ENCODE data around the gene KLC4. TPM values are rescaled to one million over a fixed set of nuclear protein-coding genes. Genes with fewer than 3 reads are reported as not detected.

Gene KLC4
- total RNA-seq, 2 experiments from 2014 or later, result 10.6 to 11.5 TPM

GRCh38 chr6:43120101-43120763 is 60.8 kb downstream of the KLC4 start:
- no peaks in the 10 kb centered on the region for H3K36me3 Mint-ChIP-seq (ENCODE audit: low read depth)
- H3K4me1 Mint-ChIP-seq (ENCODE audit: low read depth), result no peaks in the 10 kb centered on the region
- DNase-seq (no peak), ATAC-seq (no peak)
- intact Hi-C loops (cut with micrococcal nuclease), result no loop called here
- H3K4me3 Mint-ChIP-seq, result no peak overlapping the region
- ChIA-PET CTCF (no interaction called here), POLR2A (interaction anchor here (0.9 kb wide), 1 partner anchor 9 kb away, joined by 3 read pairs; no protein-coding TSS in a partner anchor)
- H3K27ac Mint-ChIP-seq, result no peak overlapping the region
- no peaks in the 10 kb centered on the region for H3K9me3 Mint-ChIP-seq
- no peak for TF ChIP-seq CTCF (IDR thresholded peaks at IDR 0.05)
- no peaks in the 10 kb centered on the region for H3K27me3 Mint-ChIP-seq

GRCh38 chr6:43120944-43121913 is 61.8 kb downstream of the KLC4 start:
- Mint-ChIP-seq H3K36me3 (ENCODE audit: low read depth) (no peaks in the 10 kb centered on the region), H3K4me1 (ENCODE audit: low read depth) (no peaks in the 10 kb centered on the region), H3K9me3 (no peaks in the 10 kb centered on the region), H3K27ac (no peak overlapping the region), H3K4me3 (no peak overlapping the region), H3K27me3 (no peaks in the 10 kb centered on the region)
- DNase-seq (no peak), ATAC-seq (no peak)
- intact Hi-C loops (cut with micrococcal nuclease), result no loop called here
- POLR2A ChIA-PET, result no interaction called here
- TF ChIP-seq CTCF (IDR thresholded peaks at IDR 0.05), result no peak
- CTCF ChIA-PET, result no interaction called here

DNA sequence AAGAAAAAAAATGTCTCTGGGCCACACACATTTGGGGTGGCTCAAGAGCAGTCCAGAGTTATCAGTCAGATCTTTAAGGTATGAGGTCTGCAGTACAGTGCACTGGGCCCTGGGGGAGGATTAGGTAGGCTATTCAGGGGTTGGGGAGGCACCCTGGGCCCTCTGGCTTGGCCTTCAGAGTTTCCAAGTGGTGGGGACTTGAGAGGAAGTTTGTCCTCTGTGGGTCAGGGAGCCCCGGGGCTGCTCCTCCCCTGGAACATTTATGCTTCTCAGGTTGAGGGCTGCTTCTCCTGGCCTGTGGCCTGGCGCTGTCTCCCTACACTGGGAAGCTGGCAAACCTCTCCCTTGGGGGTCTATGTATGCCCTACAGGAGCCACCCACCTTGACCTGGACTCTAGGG is 62.7 kb downstream of the KLC4 start:
- H3K36me3 Mint-ChIP-seq (ENCODE audit: low read depth), result no peaks in the 10 kb centered on the region
- H3K4me1 Mint-ChIP-seq (ENCODE audit: low read depth), result no peaks in the 10 kb centered on the region
- H3K4me3 Mint-ChIP-seq, result no peak overlapping the region
- no peak for DNase-seq
- POLR2A ChIA-PET, result no interaction called here
- no peak for TF ChIP-seq CTCF (IDR thresholded peaks at IDR 0.05)
- CTCF ChIA-PET, result no interaction called here
- H3K27ac Mint-ChIP-seq, result no peak overlapping the region
- ATAC-seq, result no peak
- H3K9me3 Mint-ChIP-seq, result no peaks in the 10 kb centered on the region
- intact Hi-C loops (cut with micrococcal nuclease), result no loop called here
- H3K27me3 Mint-ChIP-seq, result no peaks in the 10 kb centered on the region

DNA sequence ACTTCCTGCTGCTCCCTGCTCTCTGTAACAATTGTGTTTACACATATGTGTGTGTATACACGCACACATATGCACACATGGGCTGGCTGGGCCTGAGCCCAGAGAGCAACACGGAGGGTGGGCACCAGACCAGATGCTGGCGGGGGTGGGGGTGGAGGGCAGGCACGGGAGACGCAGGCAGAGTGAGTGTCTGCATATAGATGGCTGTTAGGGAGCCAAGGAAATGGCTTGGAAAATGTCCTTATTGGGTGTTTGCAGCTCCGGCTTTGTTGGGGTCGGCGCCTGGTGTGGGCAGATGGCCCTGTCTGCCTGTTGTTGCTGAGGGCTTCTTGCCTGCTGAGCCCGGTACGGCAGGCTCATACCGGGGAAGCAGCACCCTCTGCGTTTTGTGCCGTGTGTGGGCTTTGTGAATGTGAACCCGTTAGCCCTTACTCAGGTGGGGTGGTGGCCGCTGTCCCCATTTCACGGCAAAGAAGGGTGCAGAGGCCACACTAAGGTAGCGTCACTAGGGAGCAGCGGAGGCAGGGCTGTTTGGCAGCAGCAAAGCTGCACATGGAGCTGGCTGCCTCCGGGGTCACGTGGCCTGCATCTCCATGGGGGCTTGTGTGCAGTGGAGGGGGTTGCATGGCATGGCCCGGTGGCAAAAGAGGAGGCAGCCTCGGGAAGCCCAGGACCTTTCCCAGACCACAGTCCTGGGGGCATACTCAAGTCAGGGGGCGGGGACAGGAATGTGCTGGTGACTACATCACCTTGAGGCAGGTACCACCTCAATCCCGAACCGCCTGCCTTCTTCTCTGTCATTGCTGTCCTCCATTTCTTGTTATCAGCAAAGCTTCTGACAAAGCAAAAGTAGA is 64.3 kb downstream of the KLC4 start:
- H3K4me3 Mint-ChIP-seq, result no peak overlapping the region
- ATAC-seq, result no peak
- no peaks in the 10 kb centered on the region for H3K4me1 Mint-ChIP-seq (ENCODE audit: low read depth)
- CTCF ChIA-PET, result interaction anchor here (3.8 kb wide), 1 partner anchor 19 kb away, joined by 15 read pairs; no protein-coding TSS in a partner anchor
- no peak for TF ChIP-seq CTCF (IDR thresholded peaks at IDR 0.05)
- H3K27ac Mint-ChIP-seq, result no peak overlapping the region
- no peaks in the 10 kb centered on the region for H3K9me3 Mint-ChIP-seq
- H3K36me3 Mint-ChIP-seq (ENCODE audit: low read depth), result no peaks in the 10 kb centered on the region
- intact Hi-C loops (cut with micrococcal nuclease), result no loop called here
- H3K27me3 Mint-ChIP-seq, result no peaks in the 10 kb centered on the region
- POLR2A ChIA-PET, result interaction anchor here (1.0 kb wide), 1 partner anchor 20 kb away, joined by 3 read pairs; no protein-coding TSS in a partner anchor
- no peak for DNase-seq

Measured in activated CD8-positive, alpha-beta T cell treated with anti-CD3 and anti-CD28 coated beads for 36 hours (primary cell).